GM12872 (cell line): Measurements from ENCODE around the gene NDN.
A peak's percentile ranks its signal among the peaks of the same experiment; 100 is the strongest.

ENCODE experiments used
- TF ChIP-seq, protein P1 (sequence below): IDR thresholded peaks from 3 replicates; pipeline ENCODE4 v1.5.1; 2011; ENCODE audit warnings: low read depth, mild to moderate bottlenecking, low read length, moderate library complexity; ENCODE audit not compliant: insufficient read depth

NDN gene

DNA sequence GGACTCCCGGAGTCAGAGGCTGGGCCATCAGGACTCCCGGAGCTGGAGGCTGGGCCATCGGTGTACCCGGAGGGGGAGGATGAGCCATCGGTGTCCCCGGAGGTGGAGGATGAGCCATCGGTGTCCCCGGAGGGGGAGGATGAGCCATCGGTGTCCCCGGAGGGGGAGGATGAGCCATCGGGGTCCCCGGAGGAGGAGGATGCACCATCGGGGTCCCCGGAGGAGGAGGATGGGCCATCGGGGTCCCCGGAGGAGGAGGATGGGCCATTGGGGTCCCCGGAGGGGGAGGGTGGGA is 40.2 kb downstream of the NDN start:
- TF ChIP-seq, protein P1, sequence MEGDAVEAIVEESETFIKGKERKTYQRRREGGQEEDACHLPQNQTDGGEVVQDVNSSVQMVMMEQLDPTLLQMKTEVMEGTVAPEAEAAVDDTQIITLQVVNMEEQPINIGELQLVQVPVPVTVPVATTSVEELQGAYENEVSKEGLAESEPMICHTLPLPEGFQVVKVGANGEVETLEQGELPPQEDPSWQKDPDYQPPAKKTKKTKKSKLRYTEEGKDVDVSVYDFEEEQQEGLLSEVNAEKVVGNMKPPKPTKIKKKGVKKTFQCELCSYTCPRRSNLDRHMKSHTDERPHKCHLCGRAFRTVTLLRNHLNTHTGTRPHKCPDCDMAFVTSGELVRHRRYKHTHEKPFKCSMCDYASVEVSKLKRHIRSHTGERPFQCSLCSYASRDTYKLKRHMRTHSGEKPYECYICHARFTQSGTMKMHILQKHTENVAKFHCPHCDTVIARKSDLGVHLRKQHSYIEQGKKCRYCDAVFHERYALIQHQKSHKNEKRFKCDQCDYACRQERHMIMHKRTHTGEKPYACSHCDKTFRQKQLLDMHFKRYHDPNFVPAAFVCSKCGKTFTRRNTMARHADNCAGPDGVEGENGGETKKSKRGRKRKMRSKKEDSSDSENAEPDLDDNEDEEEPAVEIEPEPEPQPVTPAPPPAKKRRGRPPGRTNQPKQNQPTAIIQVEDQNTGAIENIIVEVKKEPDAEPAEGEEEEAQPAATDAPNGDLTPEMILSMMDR, result no peak

DNA sequence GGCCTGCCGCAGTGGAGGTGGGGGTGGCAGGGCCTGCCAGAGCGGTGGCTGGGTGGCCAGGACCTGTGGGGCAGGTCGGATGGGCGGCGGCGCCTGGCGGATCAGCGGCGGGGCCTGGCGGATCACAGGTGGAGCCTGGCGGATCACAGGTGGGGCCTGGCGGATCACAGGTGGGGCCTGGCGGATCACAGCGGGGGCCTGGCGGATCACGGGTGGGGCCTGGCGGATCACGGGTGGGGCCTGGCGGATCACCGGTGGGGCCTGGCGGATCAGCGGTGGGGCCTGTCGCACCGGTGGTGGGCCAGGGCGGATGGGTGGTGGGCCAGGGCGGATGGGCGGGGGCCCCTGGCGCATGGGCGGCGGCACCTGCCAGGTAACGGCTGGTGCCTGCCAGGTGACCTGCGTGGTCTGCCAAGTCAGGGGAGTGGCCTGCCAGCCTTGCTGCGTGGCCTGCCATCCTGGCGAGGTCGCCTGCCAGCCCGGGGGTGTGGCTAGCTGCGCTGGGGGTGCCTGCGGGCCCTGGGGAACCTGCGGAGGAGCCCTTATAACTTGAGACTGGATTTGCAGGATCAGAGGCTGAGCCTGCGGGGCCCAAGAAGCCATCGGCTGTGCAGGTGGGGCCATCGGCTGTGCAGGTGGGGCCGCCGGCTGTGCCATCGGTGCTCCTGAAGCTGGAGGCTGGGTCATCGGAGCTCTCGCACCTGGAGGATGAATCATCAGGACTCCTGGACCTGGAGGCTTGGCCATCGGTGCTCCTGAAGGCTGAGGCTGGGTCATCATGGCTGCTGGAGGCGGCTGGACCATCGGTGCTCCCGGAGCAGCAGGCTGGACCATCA is 40.7 kb downstream of the NDN start:
- TF ChIP-seq, protein P1, result no peak

DNA sequence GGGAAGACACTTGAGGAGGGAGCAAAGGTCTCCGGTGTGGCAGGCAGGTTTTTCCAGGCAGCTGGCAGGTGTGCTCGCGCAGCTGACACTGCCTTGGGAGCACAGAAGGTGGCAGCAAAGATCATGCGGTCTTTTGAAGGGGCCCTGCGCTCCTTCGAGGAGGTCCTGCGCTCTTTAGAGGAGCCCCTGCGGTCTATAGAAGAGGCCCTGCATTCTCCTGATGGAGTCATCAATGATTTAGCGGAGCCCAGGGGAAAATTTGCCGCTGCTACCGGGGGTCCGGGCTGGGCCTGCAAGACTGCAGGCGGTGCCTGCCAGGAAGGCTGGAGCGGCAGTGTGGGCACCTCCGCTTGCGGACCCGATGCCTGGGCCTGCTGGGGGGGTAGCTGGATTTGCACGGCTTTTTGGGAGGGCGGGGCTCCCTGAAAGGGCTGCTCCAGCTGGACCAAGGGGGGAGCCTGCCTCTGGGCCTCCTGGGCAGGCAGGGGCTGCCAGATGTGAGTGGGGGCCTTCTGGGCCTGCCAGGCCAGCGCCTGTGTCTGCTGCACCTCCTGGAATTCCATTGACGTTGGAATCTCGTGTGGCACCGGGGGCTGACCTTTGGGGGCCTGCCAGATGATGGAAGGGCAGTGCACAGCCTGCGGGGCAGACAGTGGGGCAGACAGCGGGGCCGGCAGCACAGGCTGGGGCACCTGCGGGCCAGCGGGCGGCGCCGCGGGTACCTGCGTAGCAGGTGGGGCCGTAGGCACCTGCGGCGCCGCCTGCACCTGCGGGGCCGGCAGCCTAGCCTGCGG is 41.5 kb downstream of the NDN start:
- TF ChIP-seq, protein P1, result no peak

DNA sequence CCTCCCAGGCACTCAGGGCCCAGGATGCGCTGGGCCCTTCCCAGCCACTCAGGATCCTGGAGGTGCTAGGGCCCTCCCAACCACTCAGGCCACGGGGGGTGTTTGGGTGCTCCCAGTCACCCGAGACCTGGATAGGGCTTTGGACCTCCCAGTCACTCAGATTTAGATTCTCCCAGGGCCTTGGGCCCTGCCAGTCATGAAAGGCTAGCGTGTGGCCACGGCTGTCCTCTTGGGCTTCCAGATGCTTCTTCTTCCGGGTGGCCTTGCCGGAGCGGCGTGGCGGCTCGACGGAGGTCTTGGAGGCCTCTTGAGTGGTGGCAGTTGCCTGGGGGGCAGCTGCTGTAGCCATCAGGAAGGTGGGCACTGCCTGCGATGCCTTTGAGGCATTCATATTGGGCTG is 42.3 kb downstream of the NDN start:
- TF ChIP-seq, protein P1, result no peak

DNA sequence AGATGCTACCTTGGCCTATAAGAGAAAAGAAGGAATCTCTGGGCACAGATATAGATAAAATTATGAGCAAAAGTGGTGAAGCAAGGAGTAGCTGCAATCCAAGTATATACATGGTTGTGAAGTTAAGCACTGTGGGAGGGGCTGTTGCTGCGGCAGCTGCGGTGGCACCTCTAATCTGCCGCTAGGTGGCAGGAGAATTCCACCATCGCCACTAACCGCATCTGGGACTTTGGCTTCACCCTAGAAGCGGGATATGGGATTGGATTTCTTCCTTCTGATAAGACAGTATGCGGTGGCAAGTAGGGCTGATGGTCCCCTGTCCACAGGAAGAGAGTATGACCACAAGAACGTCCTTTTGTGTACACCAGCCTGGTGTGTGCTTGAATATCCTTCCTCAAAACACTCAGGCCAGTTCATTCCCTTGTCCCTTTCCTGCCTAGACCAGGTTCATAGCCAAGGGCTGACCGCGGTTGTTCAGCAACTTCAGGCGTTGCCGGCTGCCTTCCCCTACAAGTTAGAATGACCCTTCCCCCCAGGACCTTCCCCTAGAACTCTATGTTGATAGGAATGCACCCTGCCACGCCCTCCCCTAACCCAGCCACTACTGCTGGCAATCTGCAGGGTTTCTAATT is 44.6 kb downstream of the NDN start:
- TF ChIP-seq, protein P1, result peak; percentile 72
